Left ventricle myocardium superior (tissue), 1 donor: Measurements from ENCODE around the gene GLRX3. TPM values are rescaled to one million over a fixed set of nuclear protein-coding genes. Genes with fewer than 3 reads are reported as not detected.
"Not testable (repeated sequence)": the region's sequence is repeated elsewhere in the genome, so short reads cannot be mapped to it uniquely, and the experiment has no call there.

Experiments
- ATAC-seq: fragments of 200-7000 bp; cut with Tn5 transposase; one replicate; pipeline ENCODE4 v1.9.1; 2020; ENCODE audit warnings: mild to moderate bottlenecking, moderate library complexity
- DNase-seq: peaks from one replicate; pipeline ENCODE4 v3.0.0-alpha.2; 2020
- intact Hi-C: fragments of 100-400 bp; cut with micrococcal nuclease; formaldehyde crosslinking; loops from one replicate; pipeline ENCODE4 v1.11.0; 2022
- long read RNA-seq: library from polyadenylated mRNA; unstranded; transcript quantifications from one replicate; pipeline ENCODE4 v2.0.0, GENCODE V29; 2021
- total RNA-seq: library from RNA; stranded (reverse); fragmentation: NEBNext Ultra II Directional; extraction: Animal tissue kit (Norgen Biotek cat#: 25700); gene quantifications from one replicate; pipeline ENCODE4 v1.2.1, GENCODE V29; 2021
- donor health status: DM: no; HTN: yes; CAD: no; lungs with severe emphysema.

GLRX3 gene
- 64.8 TPM for total RNA-seq
- long read RNA-seq, transcript GLRX3-201 (11 exons, 1,302 nt), result major isoform, 111 of 135 reads
- long read RNA-seq, transcript GLRX3-202 (12 exons, 3,827 nt), result minor isoform, 10 of 135 reads
- long read RNA-seq, partial matches to known transcripts, result 5 of 135 reads
- long read RNA-seq, other reads (novel, unspliced or antisense), result 8 of 135 reads

- intact Hi-C loops, result loop anchor here (2.0 kb wide), 1 partner anchor 26 kb away; the partner anchor contains the start of gene C10orf143
- peak; percentile 96 for DNase-seq
- peak; percentile 99 for ATAC-seq
Observed at GRCh38 chr10:130136226-130137089, at the start of gene GLRX3. Gene GLRX3, plus strand, starts transcription at chr10:130136391. Its CDS starts 30 bp downstream, at chr10:130136421.

DNA sequence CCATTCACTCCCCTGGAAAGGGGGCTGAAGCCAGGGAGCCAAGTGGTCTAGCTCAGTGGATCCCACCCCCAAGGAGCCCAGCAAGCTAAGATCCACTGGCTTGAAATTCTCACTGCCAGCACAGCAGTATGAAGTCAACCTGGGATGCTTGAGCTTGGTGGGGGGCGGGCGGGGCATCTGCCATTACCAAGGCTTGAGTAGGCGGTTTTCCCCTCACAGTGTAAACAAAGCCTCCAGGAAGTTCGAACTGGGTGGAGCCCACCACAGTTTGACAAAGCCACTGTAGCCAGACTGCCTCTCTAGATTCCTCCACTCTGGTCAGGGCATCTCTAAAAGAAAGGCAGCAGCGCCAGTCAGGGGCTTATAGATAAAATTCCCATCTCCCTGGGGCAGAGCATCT is 45.6 kb upstream of the GLRX3 start:
- DNase-seq, intact Hi-C loops, ATAC-seq: not testable (repeated sequence)

DNA sequence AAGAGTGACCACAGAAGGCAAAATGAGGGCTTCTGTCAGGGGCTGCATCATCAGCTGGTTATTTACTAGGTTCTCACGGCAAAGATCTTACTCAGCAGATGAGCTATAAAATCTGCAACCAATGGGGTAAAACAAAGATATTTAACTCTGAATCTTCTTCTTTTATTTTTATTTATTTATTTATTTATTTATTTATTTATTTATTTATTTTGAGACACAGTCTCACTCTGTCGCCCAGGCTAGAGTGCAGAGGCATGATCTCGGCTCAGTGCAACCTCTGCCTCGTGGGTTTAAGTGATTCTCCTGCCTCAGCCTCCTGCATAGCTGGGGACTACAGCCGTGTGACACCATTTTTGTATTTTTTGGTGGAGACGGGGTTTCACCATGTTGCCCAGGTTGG is 36.8 kb upstream of the GLRX3 start:
- intact Hi-C loops, result no loop called here
- ATAC-seq (no peak), DNase-seq (no peak)

DNA sequence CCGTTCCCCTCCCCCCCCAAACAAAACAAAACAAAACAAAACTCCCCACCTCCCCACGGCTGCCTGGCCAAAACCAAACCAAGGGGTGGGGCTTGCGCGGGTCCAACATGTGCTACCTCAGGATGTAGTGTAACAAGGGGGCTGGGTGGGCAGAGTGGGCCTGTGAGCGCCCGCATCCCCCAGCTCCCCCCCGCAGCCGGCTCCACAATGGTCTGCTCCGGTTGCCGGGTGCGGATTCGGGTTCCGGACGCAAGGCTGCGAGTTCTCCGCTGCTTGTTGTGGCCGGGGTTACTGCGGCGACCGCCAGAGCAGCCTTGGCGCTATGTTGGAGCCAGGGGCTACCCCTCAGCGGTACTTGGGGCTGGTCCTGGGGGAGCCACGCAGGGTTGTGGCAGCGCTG is 30.5 kb upstream of the GLRX3 start:
- ATAC-seq (no peak), DNase-seq (no peak)
- intact Hi-C loops, result no loop called here

DNA sequence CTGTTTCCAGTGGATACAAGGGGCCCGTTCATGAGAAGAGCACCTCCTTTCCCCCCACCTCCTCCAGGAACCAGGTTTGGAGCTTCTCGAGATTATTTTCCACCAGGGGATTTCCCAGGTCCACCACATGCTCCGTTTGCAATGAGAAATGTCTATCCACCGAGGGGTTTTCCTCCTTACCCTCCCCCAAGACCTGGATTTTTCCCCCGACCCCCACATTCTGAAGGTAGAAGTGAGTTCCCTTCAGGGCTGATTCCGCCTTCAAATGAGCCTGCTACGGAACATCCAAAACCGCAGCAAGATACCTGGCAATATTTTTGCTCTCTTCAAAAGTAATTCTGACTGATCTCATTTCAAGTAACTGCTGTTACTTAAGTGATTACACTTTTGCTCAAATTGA is 28.0 kb upstream of the GLRX3 start:
- DNase-seq, ATAC-seq, intact Hi-C loops: not testable (repeated sequence)

DNA sequence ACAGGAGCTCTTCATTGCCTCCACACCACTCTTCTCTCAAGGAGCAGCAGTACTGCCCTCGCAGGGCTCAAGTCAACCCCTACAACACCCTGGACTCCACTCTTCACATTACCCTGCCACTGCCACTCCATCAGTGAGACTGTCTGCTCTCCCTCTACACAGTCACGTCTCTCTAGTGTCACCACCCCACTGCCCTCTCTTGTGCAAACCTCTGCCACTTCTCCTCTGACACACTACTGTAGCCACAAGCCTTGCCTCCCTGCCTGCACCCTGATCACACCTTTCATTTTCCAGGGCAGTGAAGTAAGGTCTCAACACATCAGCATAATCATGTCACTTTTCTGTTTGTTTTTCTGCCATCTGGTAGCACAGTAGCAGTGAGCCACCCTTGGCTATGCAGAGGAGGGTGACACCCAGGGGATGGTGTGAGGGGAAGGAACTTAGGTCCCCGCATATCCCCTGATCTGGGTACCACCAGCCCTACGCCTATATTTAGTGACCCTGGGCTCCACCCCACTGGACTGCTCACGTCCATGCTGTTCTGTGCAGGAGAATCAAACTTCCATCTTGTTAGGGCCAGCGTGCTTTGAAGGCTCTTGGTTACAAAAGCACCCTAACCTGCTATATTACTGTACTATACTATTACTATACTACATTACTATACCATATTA is 27.1 kb upstream of the GLRX3 start:
- no peak for ATAC-seq
- DNase-seq, result no peak
- intact Hi-C loops, result no loop called here

DNA sequence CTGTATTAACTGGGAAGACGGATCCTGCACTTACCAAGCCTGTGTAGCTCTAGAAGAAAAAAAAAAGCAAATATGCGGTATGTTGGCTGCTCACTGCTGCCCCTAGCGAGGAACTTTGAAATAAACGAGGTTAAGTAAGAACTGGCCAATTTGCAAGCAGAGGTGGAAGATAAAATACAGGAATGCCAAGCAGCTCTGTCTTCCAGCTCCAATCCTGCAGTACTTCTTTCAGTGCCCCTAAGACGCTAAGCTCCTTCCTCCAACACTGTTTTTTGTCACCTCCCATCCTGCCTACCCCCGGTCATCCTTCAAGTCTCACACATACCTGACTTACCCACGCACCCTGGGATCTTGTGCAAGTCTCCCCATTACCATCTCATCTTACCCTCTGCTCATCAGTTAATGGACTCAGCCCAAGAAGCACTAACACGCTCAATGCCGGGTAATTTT is 26.4 kb upstream of the GLRX3 start:
- intact Hi-C loops, result loop anchor here (2.0 kb wide), 1 partner anchor 27 kb away; the partner anchor contains the start of gene GLRX3
- ATAC-seq (peak; percentile 33), DNase-seq (peak; percentile 39)

DNA sequence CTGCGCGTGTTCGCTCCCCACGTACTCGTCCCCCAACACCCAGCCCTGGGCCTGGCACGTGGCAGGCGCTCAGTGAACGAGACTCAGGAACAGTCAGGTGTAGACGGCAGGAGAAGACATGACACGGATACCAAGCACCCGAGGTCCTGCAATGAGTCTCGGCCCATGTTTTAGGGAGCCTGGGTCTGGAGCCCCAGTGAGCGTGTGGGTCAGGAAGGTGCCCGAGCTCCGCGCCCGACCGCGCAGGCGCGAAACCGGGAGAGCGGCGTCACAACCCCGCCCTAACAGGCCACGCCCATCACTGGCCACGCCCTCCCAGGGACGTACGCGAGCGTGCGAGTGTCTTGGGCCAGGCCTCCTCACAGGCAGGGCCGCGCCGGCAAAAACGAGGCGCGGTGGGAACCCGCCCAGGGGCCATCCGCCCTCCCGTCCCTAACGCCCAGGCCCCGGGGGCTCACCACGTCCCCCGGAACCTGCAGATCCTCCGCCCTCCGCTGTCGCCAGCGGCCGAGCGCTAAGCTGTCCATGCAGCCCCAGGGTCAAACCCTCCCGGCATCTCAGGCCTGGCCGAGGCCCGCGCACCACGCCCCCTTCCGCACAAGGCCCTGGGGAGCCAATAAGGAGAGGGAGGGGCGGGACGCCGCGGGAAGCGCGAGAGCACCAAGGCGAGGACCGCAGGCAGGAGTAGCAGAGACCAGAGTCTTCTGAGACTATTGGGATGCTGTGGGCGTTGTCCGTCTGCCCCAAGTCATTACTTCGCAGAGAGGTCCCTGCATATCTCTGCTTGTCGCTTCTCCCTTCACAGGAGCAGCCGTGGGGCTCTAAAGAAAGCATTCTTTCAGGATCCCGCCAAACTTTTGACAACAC is 25.7 kb upstream of the GLRX3 start, which contains the start of gene C10orf143:
Gene C10orf143 (minus strand): TSS at position 585 of the 867 bp plus-strand sequence. CDS start 58 bp downstream, at position 527.
- peak; percentile 95 for ATAC-seq
- peak; percentile 99 for DNase-seq
- intact Hi-C loops, result loop anchor here (2.0 kb wide), 1 partner anchor 26 kb away; the partner anchor contains the start of gene GLRX3

DNA sequence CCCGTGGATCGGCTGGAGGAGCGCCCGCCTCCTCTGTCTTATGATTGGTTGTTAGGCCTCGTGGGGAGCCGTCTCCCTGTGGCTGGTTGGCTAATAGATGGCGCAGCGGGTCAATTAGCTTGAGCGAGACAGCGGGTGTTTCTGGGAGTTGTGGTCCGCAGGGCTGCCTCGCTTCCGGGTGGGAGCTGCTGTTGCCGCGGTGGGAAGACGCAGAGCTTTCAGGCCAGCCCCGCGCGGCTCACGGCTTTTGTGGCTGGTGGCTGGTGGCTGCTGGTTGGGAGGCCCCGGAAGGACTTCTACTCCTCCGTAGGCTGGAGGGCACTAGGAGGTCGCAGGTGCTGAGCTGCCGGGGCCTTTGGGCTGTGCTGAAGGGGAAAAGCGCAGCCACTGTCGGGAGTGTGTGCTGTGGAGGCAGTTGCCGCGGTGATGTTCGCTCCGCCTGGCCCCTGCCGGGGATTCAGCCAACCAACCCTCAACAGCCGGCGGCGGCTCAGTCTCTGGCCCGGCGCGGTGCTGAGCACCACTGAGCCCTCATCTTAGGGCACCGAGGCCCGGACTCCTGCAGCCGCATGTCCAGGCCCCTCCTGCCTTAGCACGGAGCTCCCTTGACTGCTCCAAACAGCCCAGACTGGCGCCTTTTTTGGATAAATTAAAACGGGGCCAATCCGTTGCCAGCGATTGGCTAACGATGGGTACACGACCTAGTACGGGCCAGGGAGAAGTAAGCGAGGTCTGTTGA is 24.9 kb upstream of the GLRX3 start:
- peak; percentile 93 for ATAC-seq
- peak; percentile 96 for DNase-seq
- intact Hi-C loops, result loop anchor here (2.0 kb wide), 1 partner anchor 26 kb away; the partner anchor contains the start of gene GLRX3

DNA sequence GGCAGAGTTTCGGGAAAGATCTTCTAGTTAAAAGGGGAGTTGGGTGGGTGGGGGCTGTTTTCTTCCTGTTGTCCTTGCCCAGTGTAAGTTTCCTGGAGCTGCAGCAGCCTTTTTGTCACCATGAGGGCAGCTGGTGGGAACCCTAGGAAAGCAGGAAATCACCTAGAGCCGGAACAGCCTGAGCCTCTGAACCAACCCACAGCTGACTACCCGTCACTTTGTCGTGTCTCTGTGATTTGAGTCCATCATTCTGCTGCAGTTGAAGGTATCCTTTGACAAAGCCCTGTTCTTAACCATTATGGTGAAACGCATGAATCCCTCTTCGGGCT is 24.4 kb upstream of the GLRX3 start:
- no peak for ATAC-seq
- intact Hi-C loops, result loop anchor here (2.0 kb wide), 1 partner anchor 25 kb away; the partner anchor contains the start of gene GLRX3
- no peak for DNase-seq

GRCh38 chr10:130112821-130113220 is 23.4 kb upstream of the GLRX3 start:
- intact Hi-C loops, result no loop called here
- ATAC-seq (no peak), DNase-seq (no peak)

- DNase-seq, intact Hi-C loops, ATAC-seq: not testable (repeated sequence)
Observed at GRCh38 chr10:130116942-130117341, 19.2 kb upstream of the GLRX3 start.

DNA sequence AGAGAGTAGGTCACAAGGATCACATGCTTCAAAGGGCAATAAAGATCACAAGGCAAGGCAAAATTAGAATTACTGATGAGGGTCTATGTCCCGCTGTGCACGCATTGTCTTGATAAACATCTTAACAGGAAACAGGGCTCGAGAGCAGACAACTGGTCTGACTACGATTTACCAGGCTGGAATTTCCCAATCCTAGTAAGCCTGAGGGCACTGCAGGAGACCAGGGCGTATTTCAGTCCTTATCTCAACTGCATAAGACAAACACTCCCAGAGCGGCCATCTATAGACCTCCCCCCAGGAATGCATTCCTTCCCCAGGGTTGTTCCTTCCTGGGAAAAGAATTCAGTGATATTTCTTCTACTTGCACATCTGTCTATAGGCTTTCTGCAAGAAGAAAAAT is 18.7 kb upstream of the GLRX3 start:
- intact Hi-C loops, DNase-seq, ATAC-seq: not testable (repeated sequence)

DNA sequence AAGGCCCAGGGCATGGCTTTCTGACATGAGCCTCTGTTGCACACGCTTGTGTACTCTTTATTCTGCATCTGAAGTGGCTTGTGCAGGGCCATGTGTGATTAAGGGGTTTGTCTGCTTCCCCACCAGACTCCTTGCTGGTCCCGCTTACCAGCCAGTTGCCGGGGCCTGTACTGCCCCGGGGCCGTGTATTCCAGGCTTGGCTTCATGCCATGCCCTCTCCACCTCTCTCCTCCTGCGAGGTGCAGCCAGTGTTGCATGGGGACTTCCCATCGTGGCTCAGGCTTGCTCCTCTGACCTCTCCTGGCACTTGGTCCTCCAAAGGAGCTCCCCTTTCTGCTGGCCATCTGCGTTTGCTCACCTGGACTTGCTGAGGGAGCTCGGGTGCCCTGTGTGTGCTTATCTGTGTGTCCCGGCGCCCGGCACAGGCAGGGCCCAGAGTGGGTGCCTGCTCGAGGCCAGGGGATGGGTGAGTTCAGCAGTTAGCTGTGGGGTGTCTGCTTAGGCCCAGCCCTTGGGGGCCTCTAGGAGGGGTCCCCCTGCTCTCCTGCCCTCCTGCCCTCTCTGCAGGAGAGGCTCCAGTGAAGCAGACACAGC is 14.6 kb upstream of the GLRX3 start:
- intact Hi-C loops, result no loop called here
- no peak for DNase-seq
- ATAC-seq, result no peak

DNA sequence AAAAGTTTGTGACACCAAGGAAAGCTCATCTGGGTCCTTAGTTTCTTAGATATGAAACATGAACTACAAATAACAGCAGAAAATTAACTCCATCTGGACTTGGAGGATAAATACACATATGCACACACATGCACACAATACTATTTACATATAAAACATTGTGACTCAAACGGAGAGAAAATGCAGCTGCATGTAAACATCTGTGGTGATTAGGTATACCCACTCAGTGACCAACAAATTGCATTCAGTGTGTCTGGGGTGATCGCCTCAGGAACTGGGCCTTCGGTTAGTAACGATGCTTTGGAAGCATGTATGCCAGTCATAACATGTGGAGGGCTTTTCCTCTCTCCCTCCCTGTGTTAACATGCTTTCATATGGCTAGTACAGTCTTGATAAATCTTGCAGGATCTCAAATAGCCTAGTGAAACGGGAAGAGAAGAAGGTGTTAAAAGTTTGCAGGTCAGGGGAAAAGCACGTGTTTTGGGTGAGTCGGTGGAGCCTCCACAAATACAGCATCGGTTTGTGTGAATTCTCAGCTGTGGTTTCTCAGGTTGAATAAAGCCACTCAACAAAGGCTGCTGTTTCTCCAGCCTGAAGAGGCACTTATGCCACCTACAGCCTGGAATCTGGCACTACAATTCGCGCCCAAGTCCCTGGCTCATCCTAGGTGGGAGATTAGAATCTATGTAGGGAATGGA is 8.7 kb upstream of the GLRX3 start:
- DNase-seq, result peak; percentile 43

DNA sequence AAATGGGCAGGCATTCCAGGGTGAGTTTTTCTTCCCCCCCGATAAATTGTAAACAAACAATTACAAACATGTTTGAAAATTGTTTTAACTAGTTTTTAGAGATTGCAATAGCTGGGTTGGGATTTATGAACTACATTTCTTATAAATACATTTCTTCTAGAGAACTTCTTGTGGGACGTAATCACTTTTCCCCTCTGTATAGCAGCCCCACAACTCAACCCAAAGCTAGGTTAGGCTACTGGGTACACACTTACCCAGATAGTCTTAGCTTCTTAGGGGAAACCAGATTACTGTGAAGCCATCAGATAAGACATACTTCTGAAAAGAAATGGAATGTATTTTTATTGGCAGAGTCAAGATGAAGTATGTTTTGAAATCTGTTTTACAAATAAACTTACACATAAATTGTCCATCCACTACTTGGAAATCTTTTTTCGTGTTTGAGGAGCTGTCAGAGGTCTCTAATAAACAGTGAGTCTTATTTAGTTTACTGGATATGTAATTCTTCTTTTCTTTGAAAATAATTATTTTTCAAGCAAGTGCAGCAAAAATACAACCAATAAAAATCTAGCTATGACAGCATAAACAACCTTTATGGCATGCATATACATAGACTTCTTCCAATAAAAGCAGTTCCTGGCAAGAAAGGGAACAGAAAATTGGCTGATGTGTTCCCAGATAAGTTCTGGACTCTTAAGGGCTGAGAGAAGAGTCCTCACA is 8.0 kb upstream of the GLRX3 start:
- ATAC-seq, result no peak
- no peak for DNase-seq
- intact Hi-C loops, result no loop called here

More for the DNA sequence above, 8.7 kb upstream of the GLRX3 start:
- ATAC-seq, result peak; percentile 85
- intact Hi-C loops, result no loop called here
